Measurements from ENCODE around the gene CPTP.

Gene CPTP

DNA sequence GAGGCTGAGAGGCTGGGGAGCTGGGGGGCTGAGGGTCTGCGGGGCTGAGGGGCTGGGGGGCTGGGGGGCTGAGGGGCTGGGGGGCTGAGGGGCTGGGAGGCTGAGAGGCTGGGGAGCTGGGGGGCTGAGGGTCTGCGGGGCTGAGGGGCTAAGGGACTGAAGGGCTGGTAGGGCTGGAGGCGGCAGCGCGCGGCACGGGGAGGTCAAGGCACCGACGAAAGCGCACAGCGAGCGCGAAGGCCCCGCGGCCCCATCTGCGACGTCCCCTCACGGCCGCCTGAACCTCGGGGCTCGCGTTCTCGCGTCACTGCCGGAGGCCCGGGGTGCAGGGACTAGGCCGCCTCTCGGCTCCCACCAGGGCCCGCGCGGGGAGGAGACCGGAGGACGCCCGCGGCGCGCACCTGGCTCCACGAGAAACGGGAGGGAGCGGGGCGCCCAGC is 498 bp upstream of the CPTP start:
- peaks cover 56% of the 10 kb centered on the region for H3K36me3 ChIP-seq (ENCODE audit: insufficient read depth, low read length)
- peak overlapping the region; percentile 74 for H3K27ac ChIP-seq (ENCODE audit: low read length)
- no peaks in the 10 kb centered on the region for H3K27me3 ChIP-seq (ENCODE audit: insufficient read depth, low read length, poor library complexity)
- no peak for TF ChIP-seq EZH2 (IDR thresholded peaks at IDR 0.05; ENCODE audit: borderline replicate concordance, low read depth, low read length, severe bottlenecking)
- TF ChIP-seq, protein P1, sequence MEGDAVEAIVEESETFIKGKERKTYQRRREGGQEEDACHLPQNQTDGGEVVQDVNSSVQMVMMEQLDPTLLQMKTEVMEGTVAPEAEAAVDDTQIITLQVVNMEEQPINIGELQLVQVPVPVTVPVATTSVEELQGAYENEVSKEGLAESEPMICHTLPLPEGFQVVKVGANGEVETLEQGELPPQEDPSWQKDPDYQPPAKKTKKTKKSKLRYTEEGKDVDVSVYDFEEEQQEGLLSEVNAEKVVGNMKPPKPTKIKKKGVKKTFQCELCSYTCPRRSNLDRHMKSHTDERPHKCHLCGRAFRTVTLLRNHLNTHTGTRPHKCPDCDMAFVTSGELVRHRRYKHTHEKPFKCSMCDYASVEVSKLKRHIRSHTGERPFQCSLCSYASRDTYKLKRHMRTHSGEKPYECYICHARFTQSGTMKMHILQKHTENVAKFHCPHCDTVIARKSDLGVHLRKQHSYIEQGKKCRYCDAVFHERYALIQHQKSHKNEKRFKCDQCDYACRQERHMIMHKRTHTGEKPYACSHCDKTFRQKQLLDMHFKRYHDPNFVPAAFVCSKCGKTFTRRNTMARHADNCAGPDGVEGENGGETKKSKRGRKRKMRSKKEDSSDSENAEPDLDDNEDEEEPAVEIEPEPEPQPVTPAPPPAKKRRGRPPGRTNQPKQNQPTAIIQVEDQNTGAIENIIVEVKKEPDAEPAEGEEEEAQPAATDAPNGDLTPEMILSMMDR (IDR thresholded peaks at IDR 0.05; ENCODE audit: borderline replicate concordance, extremely low read depth, low read length, poor library complexity, severe bottlenecking): no peak
- H3K4me2 ChIP-seq (ENCODE audit: insufficient read depth, low read length): peak overlapping the region; percentile 100
- peaks cover 73% of the 10 kb centered on the region for H3K79me2 ChIP-seq (ENCODE audit: insufficient read depth, low read length)
- peaks cover 51% of the 10 kb centered on the region for H3K4me1 ChIP-seq (ENCODE audit: insufficient read depth, low read length)
- H2AFZ ChIP-seq (ENCODE audit: low read depth, low read length): peak overlapping the region; percentile 80
- DNase-seq (no peak), ATAC-seq (ENCODE audit: insufficient read depth, low read depth) (peak; percentile 47)
- peak overlapping the region; percentile 76 to 99 for H3K4me3 ChIP-seq (ENCODE audit: low read depth in 1 of 2, low read length in 2 of 2)
- no peaks in the 10 kb centered on the region for H3K9me3 ChIP-seq (ENCODE audit: insufficient read depth, low read length, severe bottlenecking)
- H3K9ac ChIP-seq (ENCODE audit: low read depth, low read length): peak overlapping the region; percentile 91
- peaks cover 71% of the 10 kb centered on the region for H4K20me1 ChIP-seq (ENCODE audit: insufficient read depth, low read length)

DNA sequence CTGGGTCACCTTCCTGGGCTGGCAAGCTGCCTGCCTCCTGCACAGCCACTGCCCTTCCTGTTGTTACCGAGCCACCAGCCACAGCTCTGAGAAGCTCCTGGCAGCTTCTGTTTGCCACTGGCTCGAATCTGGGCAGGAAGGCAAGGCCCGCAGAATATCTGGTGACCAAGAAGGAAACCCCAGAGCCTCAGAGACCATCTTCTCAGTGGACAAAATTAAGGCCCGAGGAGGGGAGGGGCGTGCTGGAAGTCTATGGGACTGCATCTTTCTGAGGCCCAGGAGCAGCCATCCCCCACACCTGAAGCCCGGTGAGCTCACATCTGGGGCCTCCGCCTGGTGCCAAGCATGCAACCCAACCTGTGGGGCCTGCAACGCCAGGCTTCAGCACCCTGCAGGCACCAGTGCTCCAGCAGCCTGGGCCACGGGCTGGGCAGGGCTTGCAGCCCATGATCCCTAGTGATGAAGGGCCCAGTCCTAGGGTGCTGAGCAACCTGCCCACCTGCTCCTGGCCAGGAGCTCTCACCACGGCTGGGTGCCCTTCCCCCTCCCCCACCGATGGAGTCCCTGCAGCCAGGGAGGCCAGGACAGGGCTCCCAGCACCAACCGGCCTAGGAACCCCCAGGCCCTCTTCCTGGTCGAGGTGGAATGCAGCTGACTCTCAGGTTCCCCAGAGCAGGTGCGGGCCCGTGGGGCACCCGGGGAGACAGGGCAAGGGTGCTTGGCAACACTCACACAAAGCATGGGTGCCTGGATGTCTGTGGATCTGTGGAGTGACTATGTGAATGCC is 879 bp downstream of the CPTP start:
- H3K79me2 ChIP-seq (ENCODE audit: insufficient read depth, low read length): peaks cover 59% of the 10 kb centered on the region
- H3K9me3 ChIP-seq (ENCODE audit: insufficient read depth, low read length, severe bottlenecking): no peaks in the 10 kb centered on the region
- peak overlapping the region; percentile 75 for H3K27ac ChIP-seq (ENCODE audit: low read length)
- no peak for DNase-seq
- 0 out of 3 replicates have a peak, but pooled peaks have one; percentile 0 for ATAC-seq (ENCODE audit: insufficient read depth, low read depth)
- peak overlapping the region; percentile 76 to 99; a peak in 3 of 4 replicates for H3K4me3 ChIP-seq (ENCODE audit: low read depth in 1 of 2, low read length in 2 of 2)
- peaks cover 69% of the 10 kb centered on the region for H4K20me1 ChIP-seq (ENCODE audit: insufficient read depth, low read length)
- H3K9ac ChIP-seq (ENCODE audit: low read depth, low read length): peak overlapping the region; percentile 91
- H2AFZ ChIP-seq (ENCODE audit: low read depth, low read length): peak overlapping the region; percentile 90; the same call in 1 of the 2 replicates
- TF ChIP-seq, protein P1 (IDR thresholded peaks at IDR 0.05; ENCODE audit: borderline replicate concordance, extremely low read depth, low read length, poor library complexity, severe bottlenecking): no peak
- TF ChIP-seq EZH2 (IDR thresholded peaks at IDR 0.05; ENCODE audit: borderline replicate concordance, low read depth, low read length, severe bottlenecking): no peak
- peaks cover 44% of the 10 kb centered on the region for H3K36me3 ChIP-seq (ENCODE audit: insufficient read depth, low read length)
- no peaks in the 10 kb centered on the region for H3K27me3 ChIP-seq (ENCODE audit: insufficient read depth, low read length, poor library complexity)
- peak overlapping the region; percentile 100 for H3K4me2 ChIP-seq (ENCODE audit: insufficient read depth, low read length)
- peaks cover 48% of the 10 kb centered on the region for H3K4me1 ChIP-seq (ENCODE audit: insufficient read depth, low read length)

DNA sequence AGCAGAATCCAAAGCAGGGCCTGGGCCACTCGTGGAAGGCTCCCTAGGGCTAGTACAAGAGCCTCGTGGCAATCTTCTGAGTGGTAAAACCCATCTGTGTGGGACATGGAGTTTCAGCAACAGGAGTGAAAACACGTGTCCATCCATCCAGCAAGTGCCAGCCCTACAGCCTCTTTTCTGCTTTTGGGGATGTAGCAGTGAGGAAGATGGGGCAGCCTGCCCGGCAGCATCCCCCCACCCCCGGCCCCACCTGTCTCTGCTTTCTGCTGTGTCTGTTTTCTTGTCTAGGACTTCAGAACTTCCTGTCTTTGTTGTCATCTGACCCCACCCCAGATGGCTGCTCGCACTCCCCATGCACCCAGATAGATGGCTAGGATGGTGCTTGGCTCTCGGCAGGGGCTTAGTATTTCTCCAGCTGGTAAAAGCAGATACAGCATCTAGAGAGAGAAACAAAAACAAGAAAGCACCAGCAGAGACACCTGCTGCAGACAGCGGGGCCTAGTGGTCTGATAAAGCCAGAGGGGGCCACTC is 1.5 kb downstream of the CPTP start:
- H3K4me1 ChIP-seq (ENCODE audit: insufficient read depth, low read length): peaks cover 42% of the 10 kb centered on the region
- H3K9me3 ChIP-seq (ENCODE audit: insufficient read depth, low read length, severe bottlenecking): no peaks in the 10 kb centered on the region
- peaks cover 37% of the 10 kb centered on the region for H3K36me3 ChIP-seq (ENCODE audit: insufficient read depth, low read length)
- H2AFZ ChIP-seq (ENCODE audit: low read depth, low read length): no peak overlapping the region
- H3K27ac ChIP-seq (ENCODE audit: low read length): no peak overlapping the region
- DNase-seq (no peak), ATAC-seq (ENCODE audit: insufficient read depth, low read depth) (no peak)
- H3K79me2 ChIP-seq (ENCODE audit: insufficient read depth, low read length): peaks cover 53% of the 10 kb centered on the region
- peak overlapping the region; percentile 100 for H3K4me2 ChIP-seq (ENCODE audit: insufficient read depth, low read length)
- peaks cover 62% of the 10 kb centered on the region for H4K20me1 ChIP-seq (ENCODE audit: insufficient read depth, low read length)
- peak overlapping the region; percentile 91 for H3K9ac ChIP-seq (ENCODE audit: low read depth, low read length)
- H3K27me3 ChIP-seq (ENCODE audit: insufficient read depth, low read length, poor library complexity): no peaks in the 10 kb centered on the region
- TF ChIP-seq, protein P1 (IDR thresholded peaks at IDR 0.05; ENCODE audit: borderline replicate concordance, extremely low read depth, low read length, poor library complexity, severe bottlenecking): no peak
- no peak for TF ChIP-seq EZH2 (IDR thresholded peaks at IDR 0.05; ENCODE audit: borderline replicate concordance, low read depth, low read length, severe bottlenecking)
- peak overlapping the region in 1 of 2 experiments; percentile 99; a peak in 2 of 4 replicates for H3K4me3 ChIP-seq (ENCODE audit: low read depth in 1 of 2, low read length in 2 of 2)

Data from DND-41 (cell line).